Measurements from ENCODE around the gene MEGF11. TPM values are rescaled to one million over a fixed set of nuclear protein-coding genes. Genes with fewer than 3 reads are reported as not detected.

Gene MEGF11
- total RNA-seq, 3 donors from 2014 or later = not detected

DNA sequence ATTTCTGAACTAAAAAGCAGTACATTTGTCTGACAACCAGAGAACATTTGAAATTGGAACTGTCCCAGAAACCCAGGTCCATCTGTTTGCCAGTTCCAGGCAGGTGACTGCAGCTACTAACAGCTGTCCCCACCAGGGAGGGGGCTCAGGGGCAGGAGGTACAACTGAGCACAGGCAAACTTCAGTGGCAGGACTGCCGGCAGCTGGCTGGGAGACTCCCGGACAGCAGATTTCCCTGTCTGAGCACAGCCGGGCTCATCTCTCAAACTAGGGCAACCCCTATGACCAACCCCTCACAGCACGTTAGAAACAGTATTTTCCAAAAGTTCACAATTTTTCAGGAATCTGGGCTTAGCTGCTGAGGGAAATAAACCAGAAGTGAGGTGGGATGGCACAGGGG is 88.8 kb downstream of the MEGF11 start:
- DNase-seq (ENCODE audit: low spot score in 2 of 2) = no peak
- H3K27me3 ChIP-seq = no peaks in the 10 kb centered on the region

DNA sequence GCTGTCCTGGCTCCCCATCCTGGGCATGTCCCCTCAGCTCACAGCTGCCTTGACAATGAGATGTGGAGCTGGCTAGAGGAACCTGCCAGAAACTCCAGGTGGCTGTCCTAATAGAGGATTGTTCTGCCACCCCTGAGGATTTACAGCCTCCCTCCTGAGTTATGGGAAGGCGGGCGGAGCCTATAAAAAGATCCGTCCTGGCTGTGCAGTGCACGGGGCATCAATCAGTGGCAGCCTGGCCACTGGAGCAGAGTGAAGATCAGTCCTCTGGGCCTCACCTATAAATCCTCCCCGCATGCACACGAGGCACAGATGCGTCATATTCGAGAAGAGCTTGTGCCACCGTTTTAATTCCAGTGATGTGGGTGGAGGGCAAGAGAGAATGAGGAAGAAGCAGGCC is 90.0 kb downstream of the MEGF11 start:
- Histone ChIP-seq H3K27me3 (no peaks in the 10 kb centered on the region), H3K4me3 (no peak overlapping the region), H3K36me3 (no peaks in the 10 kb centered on the region), H3K4me1 (no peaks in the 10 kb centered on the region), H3K9me3 (no peaks in the 10 kb centered on the region), H3K27ac (no peak overlapping the region)
- no peak for DNase-seq (ENCODE audit: low spot score in 2 of 2)
- TF ChIP-seq CTCF (IDR thresholded peaks at IDR 0.05) (no peak), POLR2A (IDR thresholded peaks at IDR 0.05) (no peak), POLR2AphosphoS5 (IDR thresholded peaks at IDR 0.05) (no peak)
- intact Hi-C loops (cut with DNase I; ENCODE audit: low total_unique reads) = no loop called here

More for the DNA sequence above, 88.8 kb downstream of the MEGF11 start:
- intact Hi-C loops (cut with DNase I; ENCODE audit: low total_unique reads) = no loop called here
- no peaks in the 10 kb centered on the region for H3K4me1 ChIP-seq
- TF ChIP-seq POLR2A (IDR thresholded peaks at IDR 0.05) (no peak), CTCF (IDR thresholded peaks at IDR 0.05) (no peak), POLR2AphosphoS5 (IDR thresholded peaks at IDR 0.05) (no peak)
- H3K27ac ChIP-seq = no peak overlapping the region
- H3K36me3 ChIP-seq = no peaks in the 10 kb centered on the region
- H3K4me3 ChIP-seq = no peak overlapping the region
- H3K9me3 ChIP-seq = no peaks in the 10 kb centered on the region

- intact Hi-C loops (cut with DNase I; ENCODE audit: low total_unique reads) = no loop called here
- Histone ChIP-seq H3K4me3 (no peak overlapping the region), H3K36me3 (no peaks in the 10 kb centered on the region), H3K27ac (no peak overlapping the region), H3K4me1 (no peaks in the 10 kb centered on the region), H3K27me3 (no peaks in the 10 kb centered on the region), H3K9me3 (no peaks in the 10 kb centered on the region)
- TF ChIP-seq POLR2A (IDR thresholded peaks at IDR 0.05) = no peak
- TF ChIP-seq CTCF (IDR thresholded peaks at IDR 0.05) = no peak
- TF ChIP-seq POLR2AphosphoS5 (IDR thresholded peaks at IDR 0.05) = no peak
- DNase-seq (ENCODE audit: low spot score in 2 of 2) = no peak
Measured at GRCh38 chr15:66162286-66162685, 91.3 kb downstream of the MEGF11 start.

DNA sequence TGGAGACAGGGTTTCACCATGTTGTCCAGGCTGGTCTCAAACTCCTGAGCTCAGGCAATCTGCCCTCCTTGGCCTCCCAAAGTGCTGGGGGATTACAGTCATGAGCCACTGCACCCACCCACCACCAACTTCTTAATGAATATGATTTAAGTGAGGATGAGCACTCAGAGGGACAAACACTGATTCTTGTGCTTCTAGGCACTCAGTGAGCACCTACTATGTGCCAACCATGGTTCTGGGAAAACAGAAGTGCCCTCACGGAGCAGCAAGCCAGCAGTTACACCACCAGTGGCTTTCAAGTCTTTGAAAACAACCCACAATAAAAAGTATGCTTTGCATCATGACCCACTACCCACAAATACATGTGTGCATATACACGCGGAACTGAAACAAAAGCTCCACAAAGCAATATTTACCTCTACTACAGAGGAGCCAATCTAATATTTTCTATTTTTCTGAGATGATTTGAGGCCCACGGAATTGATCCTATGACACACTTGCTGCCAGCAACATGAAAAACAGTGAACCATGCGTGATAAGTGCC is 91.9 kb downstream of the MEGF11 start:
- DNase-seq (ENCODE audit: low spot score in 2 of 2) = no peak
- Histone ChIP-seq H3K9me3 (no peaks in the 10 kb centered on the region), H3K4me1 (no peaks in the 10 kb centered on the region), H3K36me3 (no peaks in the 10 kb centered on the region), H3K27me3 (no peaks in the 10 kb centered on the region), H3K27ac (no peak overlapping the region), H3K4me3 (no peak overlapping the region)
- no peak for TF ChIP-seq POLR2A (IDR thresholded peaks at IDR 0.05)
- TF ChIP-seq POLR2AphosphoS5 (IDR thresholded peaks at IDR 0.05) = no peak
- no peak for TF ChIP-seq CTCF (IDR thresholded peaks at IDR 0.05)
- intact Hi-C loops (cut with DNase I; ENCODE audit: low total_unique reads) = no loop called here

GRCh38 chr15:66161108-66161507 is 92.4 kb downstream of the MEGF11 start:
- no peaks in the 10 kb centered on the region for H3K4me1 ChIP-seq
- no peak overlapping the region for H3K27ac ChIP-seq
- H3K4me3 ChIP-seq = no peak overlapping the region
- no peaks in the 10 kb centered on the region for H3K27me3 ChIP-seq
- intact Hi-C loops (cut with DNase I; ENCODE audit: low total_unique reads) = no loop called here
- TF ChIP-seq POLR2A (IDR thresholded peaks at IDR 0.05) = no peak
- no peak for TF ChIP-seq CTCF (IDR thresholded peaks at IDR 0.05)
- TF ChIP-seq POLR2AphosphoS5 (IDR thresholded peaks at IDR 0.05) = no peak
- H3K36me3 ChIP-seq = no peaks in the 10 kb centered on the region
- no peaks in the 10 kb centered on the region for H3K9me3 ChIP-seq
- DNase-seq (ENCODE audit: low spot score in 2 of 2) = no peak

Measured in breast epithelium (tissue), 4 donors.